HG03354 (cell line): Measurements from ENCODE around the gene ADIRF.

Source experiments
- ATAC-seq: cut with Tn5 transposase; IDR thresholded peaks from one replicate; pipeline ENCODE4 v1.9.1; 2021; ENCODE audit warnings: mild to moderate bottlenecking; ENCODE audit not compliant: unreplicated experiment, poor library complexity, severe bottlenecking

Gene ADIRF

DNA sequence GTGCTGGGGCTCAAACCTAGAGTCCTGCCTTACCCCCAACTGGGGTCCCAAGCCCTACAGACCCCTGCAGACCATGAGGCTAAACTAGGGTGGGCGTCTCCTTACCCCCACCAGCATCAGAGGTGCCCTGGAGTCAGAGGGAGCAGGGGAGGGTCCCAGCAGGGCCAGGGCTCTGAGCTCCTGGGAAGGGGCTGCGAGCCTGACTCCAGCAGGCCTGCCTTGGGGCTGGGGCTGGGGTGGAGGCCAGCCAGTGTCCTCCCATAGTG, 8.6 kb upstream of the ADIRF start:
- ATAC-seq, result no peak

DNA sequence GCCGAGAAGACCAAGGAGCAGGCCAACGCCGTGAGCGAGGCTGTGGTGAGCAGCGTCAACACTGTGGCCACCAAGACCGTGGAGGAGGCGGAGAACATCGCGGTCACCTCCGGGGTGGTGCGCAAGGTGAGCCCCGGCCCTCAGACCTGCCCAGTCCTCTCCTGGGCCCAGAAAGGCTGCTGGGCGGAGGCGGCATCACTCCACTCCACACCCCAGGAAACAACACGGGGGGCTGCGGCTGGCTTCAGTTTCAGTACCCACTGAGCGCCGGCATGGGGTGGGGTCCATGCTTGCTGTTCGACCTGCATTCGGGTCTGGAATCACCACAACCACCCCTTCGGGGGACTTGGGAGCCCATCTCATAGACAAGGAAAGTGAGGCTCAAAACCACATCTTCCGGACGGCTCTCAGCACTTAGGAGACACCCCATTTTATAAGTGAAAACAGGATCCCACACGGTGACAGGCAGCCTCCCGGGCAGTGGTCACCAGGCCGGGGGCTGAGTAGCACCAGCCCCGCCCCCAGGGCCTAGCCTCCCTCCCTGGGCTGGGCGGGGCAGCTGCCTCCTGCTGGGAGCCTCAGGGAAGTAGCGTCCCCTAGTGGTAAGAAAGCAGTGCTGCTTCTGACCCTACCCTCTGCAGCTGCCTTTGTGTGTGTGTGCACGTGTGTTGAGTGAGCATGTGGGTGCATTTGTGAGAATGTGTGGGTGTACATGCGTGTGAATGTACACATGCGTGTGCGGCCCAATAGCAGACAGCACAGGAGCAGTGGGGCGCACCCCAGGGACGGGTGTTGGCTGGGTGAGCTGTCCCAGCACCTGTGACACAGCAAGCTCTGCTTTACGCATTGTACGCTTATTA, 8.0 kb upstream of the ADIRF start:
- ATAC-seq, result peak; percentile 78

DNA sequence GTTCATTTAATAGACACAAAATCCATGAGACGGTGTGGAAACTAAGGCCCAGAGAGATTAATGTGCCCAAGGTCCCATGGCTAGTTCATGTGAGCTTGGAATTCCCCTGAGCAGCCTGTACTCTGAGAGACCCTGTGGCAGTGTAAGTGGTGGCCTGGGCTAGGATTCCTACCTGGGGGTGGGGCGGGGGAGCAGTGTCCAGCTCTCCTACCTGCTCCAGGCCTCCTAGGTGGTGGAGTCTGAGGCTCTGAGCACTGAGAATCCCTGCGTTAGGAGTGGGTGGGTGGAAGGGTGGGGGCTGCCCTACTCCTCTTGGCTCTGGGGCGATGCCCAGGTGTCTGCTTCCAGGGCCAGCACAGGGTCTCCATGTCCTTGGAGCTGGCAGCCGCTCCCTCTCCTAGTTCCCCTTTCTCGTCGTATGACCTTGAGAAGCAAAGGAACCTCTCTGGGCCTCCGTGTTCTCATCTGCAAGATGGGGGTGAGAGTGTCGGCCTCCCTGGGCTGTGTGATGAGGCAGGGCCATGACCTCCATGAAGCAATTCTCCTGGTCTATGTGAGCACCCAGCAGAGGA, 7.3 kb upstream of the ADIRF start:
- no peak for ATAC-seq

DNA sequence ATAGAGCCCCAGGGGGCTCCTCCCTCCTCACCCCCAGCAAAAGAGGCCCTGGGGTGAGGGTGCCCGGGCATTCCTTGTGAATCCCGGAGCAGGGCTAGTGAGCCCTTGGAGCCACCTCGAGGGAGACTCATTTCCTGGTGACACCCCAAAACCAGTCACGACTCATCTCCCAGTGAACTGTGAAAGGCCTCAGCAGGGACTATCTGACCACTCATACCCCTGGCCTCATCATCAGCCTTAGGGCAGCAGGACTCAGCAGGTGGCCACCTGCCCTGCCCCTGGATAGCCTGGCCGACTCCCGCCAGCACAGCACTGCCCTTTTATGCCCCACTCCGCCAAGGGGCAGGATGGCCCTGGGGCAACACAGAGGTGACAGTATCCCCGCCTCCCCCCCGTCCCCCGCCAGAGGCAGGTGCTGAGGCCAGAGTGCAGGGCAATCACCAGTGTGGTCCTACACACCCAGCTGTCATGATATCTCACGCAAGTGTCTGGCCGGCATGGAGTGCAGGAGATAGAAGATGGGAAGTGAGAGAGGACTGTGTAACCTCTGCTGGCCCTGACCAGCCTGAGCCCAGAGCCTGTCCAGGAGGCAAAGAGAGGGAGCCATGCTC, 6.7 kb upstream of the ADIRF start:
- no peak for ATAC-seq

DNA sequence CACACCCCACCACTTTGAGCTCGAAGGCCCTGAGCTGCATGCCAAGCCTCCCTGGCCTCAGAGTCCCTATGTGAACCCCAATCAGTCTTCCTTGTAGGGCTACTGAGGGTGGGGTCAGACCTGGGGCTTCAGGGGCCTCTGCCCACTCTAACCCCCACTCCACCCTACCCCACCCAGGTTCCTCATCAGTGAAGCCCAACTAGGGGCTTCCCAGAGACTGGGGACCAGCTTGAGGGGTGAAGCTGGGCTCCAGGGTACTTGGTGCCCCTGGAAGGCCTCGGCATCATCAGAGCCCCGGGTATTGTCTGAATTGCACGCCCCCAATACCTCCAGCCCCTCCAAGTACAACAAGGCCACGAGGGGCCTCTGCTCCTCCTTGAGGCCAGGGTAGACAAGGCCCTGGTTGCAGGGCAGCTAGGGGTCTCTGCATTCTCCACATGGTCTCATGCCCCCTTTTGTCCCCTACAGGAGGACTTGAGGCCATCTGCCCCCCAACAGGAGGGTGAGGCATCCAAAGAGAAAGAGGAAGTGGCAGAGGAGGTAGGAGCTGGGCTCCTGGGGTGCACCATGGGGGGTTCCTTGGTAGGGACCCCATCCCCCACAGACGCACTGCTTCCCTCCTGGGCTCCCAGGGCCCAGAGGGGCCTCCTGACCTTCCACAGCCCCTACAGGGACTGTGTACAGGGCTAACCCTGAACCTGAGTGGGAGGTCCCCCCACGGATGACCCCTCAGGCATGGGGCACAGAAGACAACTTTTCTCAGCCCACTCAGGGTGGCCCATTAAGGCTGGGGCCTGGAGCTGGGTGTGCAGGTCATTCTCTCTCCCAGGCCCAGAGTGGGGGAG, 5.9 kb upstream of the ADIRF start:
- ATAC-seq, result no peak

DNA sequence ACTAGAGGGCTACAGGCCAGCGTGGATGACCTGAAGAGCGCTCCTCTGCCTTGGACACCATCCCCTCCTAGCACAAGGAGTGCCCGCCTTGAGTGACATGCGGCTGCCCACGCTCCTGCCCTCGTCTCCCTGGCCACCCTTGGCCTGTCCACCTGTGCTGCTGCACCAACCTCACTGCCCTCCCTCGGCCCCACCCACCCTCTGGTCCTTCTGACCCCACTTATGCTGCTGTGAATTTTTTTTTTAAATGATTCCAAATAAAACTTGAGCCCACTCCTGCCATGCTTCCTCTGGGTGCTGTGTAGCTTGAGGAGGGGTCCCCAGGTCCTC, 5.3 kb upstream of the ADIRF start:
- no peak for ATAC-seq

DNA sequence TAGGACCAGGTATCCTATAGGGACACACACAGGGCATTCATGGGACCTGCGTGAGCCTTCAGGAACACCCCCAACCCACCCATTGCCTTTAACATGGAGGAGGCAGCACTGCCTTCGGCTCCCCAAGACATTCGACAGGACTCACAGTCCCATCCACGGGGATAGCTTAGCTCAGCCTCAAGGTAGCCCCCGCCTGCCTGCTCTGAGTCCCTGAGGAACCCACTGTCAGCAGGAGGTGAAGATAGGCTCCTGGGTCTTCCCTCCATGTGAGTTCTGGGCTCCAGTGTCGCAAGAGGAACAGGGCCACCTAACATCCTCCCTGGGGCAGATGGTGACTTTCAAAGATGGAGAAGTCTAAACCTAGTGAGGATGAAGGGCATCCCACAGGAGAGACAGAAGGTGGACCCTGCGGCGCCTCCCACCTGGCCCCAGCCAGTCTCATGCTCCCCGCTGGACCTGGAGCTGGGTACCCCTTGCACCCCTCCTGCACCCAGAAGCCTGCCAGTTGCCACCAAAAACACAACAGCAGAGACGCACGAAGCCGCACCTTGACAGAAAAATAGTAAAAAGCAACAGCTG, 4.9 kb upstream of the ADIRF start:
- no peak for ATAC-seq

DNA sequence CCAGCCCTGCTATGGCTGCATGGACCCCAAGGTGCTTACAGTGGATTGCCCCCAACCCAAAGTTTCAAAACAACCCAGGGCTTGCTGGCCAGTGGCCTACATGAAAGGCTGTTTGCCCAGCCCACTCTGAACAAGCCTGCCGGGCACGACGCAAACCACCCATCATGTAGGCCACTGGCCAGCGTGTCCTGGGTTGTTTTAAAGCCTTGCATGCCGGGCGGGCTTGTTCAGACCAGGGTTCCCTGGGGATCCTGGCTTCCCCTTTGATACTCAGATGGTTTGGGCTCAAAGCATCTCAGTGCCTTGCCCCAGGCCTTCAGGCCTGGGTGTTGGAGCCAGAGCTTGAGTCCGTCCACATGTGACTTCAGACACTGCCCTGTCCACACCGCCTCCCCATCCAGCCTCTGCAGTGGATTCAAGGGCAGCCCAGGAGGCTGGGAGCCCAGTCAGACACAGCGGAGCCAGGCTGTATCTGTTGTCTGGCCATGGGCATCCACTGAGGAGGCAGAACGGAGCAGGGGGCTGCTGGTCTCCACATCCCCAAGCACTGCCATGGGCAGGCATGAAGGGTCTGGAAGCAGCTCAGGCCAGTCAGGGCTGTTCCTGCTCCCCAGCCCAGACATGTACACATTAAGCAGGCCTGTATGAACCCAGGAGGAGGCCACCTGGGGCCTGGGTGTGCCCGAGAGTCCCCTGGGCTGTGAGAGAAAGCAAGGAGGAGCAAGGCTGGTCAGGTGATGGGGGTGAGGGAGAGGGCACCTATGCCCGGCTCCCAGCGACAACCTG, 4.0 kb upstream of the ADIRF start:
- no peak for ATAC-seq

DNA sequence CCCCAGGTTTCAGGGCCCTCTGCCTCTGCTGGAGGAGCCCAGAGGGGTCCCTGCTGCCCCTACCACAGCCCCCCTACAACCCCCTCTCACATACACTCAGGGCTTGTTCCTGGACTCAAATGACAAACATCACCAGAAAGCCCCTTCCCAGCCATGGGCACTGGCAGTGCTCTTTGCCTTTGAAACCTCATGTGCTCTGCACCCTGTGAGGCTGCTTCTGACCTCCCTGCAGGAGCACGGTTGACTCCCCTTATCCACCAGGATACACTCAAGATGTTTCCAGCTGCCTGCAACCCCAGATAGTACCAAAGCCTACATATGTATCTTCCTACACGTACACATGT, 3.5 kb upstream of the ADIRF start:
- ATAC-seq, result no peak

DNA sequence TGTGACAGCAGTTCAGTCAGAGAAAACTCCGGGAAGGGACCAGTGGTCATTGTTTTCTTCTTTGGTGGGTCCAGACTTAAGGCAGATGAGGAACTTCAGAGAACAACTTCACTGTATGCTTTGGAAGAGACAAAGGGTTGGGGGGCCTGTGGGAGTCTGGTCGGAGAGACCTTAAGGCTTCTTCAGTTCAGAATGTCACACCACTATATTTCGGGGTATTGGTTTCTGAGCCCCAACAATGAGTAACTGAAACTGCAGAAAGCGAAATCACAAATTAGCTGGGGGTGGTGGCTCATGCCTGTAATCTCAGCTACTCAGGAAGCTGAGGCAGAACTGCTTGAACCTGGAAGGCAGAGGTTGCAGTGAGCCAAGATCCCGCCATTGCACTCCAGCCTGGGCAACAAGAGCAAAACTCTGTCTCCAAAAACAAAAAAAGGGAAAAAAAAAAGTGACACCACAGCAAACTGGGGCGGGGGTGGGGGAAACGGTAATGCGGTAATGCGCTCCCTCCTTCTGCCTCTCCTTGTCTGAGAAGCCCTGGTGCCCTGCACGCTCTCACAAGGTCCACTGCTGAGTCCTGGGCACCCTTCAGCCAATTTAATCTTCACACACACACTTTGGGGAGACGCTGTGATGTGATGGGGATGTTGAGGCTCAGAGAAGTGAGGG, 2.2 kb upstream of the ADIRF start:
- ATAC-seq, result peak; percentile 24

DNA sequence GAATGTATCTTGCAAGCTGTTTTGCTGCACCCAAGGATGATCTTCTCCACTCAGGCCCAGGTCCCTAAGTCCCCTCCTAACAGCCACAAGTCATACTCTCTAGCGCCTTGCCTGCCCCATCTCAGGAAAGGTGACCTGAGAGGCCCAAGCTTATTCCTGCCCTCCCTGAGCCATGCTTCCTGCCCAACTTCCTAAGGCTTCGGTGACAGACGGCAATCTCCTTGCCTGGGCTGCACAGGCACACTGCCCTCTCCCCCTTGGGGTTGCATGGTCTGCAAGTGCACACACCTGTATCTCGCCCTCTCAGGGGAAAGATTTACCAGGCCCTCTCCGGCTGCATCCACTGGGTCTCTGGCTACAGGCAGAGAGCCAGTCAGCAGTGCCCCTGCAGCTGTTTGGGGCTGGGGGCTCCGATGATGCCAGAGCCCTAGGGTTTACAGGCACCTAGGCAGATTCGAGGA, 771 bp upstream of the ADIRF start:
- ATAC-seq, result no peak

DNA sequence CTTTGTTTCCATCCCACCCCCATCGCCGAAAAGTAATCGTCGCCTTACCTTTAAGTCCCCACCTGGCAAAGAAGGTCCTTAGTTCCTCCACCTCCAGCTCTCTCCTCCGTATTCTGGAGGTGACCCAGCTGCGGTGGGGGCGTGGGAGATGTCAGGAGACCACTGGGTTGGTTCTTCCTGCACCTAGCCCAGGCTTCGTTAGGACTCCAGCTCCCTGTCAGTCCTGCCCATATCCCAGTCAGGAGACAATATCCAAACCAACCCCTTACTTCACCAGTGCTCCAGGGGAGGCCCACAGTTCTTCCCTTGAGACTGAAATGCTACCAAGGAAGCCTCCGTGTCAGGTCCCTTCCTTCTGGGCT, 693 bp downstream of the ADIRF start:
- no peak for ATAC-seq

DNA sequence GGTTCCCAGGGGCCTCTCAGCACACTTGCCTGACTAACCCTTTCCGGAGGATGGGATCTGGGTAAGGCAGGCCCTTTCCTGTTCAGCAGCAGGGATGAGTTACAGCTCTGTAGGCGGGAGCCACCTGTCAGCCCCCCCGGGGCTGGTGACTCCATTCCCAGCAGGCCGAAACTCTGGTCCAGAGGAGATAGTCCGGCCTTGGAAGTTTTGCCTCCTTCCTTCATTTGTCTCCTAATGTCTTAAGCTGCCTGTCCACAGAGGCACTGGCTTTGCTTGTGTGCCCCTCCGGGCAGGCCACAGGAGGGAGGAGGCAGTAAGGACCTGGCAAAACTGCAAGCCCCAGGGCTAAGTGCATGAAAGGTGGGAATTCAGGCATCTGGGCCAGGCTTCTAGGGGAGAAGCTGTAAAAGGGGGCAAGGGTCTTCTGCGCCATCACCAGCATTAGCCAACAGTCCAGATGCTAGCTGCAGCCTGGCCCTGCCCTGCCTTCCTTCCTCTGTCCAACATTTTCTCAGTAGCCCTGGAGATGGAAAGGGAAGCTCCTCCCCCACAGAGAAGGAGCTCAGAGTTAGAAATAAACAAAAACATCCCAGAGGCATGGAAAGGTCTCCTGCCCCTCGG, 1.2 kb downstream of the ADIRF start:
- ATAC-seq, result no peak

DNA sequence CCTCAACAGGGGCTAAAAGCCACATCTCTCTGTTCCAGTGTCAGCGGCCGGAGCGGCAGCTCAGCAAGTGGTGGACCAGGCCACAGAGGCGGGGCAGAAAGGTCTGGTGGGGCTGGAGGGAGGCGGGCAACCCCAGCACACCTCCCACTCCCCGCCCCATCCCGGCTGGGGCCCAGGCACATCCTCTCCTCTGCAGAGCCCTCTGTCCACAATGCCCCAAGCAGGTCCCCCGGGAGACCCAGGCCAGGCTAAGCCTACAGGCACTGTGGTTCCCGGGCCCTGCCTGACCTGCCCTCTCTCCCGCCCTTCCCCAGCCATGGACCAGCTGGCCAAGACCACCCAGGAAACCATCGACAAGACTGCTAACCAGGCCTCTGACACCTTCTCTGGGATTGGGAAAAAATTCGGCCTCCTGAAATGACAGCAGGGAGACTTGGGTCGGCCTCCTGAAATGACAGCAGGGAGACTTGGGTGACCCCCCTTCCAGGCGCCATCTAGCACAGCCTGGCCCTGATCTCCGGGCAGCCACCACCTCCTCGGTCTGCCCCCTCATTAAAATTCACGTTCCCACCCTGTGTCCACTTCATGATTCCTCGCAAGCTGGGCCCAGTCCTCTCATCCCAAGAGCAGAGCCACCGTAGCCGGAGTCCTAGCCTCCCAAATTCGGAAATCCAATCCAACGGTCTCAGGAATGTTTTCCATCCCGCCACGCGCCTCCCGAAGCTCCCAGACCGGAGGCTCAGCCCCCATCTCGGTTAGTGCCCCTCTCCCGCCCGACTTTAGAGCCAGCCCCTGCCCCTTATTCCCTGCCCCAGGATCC, 2.1 kb downstream of the ADIRF start:
- no peak for ATAC-seq

DNA sequence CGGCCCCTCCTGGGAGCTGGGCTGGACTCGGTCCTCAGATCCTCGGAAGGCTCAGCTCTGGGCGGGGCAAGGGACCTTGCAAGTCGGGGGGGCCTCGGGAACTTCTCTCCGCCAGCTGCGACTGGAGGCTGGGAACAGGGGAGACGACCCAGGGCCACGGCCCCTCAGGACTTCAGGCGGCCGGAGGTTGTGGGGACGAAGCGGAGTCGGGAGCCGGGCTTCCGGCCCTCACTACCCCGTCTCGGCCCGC, 2.6 kb downstream of the ADIRF start:
- no peak for ATAC-seq

DNA sequence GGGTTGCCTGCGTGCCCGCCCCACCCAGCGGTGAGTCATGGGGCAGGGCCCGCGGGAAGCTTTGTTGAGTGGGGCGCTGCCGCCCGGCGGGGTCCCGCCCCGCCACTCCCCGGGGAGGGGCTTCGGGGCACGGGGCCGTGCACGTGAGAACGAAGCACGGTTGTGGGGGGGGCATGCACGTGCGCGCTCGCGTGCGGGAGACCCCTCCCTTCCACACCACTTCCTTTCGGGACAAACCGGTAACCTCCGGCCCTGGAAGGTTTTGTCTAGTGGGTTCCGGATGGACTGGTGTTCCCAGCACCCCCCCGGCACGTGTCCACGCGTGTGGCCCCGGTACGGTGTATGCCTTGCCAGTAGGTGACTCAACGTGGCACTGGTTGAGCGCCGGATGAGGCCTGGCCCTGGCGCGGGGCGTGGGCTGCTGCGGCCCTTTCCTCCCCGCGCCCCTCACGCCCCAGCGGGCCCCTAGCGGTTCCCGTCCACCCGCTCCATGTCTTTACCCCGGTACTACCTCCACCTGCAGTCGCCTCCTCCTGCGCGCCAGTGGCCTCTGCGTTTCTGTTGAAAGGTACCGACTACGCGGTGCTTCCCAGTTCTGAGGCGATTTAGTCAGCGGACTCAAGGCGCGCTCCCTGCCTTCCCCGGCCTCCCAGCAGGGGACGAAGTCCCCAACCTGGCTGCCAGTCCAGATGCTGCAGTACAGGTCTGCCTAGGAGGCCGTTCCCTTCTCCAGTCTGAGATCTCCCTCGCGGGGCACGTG, 3.1 kb downstream of the ADIRF start:
- peak; percentile 79 for ATAC-seq

DNA sequence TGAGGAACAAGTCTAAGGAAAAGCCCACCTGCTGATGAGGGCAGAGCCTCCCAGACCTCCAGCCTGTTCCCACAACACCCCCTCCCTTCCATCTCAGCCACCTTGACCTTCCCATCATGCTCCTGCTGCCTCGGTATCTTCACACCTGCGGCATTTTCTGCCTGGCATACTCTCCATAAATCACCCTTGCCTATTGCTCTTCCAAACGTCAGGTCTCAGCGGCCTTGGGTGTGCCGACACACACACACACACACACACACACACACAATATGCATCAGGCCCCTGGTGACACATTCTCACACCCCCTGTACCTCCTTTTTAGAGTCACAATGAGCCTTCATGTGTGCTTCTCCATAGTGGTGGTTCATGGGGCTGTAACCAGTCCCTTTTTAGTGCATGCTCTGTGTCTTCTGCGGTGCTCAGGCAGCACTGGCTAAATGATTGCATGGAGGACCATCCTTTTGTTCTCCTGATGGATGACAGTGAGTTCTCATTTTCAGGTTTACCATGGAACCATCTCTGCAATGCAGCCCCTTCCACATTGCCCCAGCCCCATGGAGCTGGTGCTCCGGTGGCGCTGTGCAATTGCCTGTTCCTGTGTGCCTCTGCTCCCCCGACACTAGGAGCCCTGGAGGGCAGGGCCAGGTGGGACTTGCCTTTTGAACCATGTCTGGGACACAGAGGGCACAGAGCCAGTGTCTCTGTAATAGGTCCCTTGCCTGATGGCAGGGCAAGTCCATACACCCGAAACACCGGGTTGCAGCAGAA, 4.5 kb downstream of the ADIRF start:
- no peak for ATAC-seq
